Neural progenitor cell (in vitro differentiated cells): ENCODE data around the gene CDHR2. TPM values are rescaled to one million over a fixed set of nuclear protein-coding genes. Genes with fewer than 3 reads are reported as not detected.
A peak's percentile ranks its signal among the peaks of the same experiment; 100 is the strongest.

Source experiments
- DNase-seq: peaks from one replicate; pipeline ENCODE4 v3.0.0-alpha.2; 2016; ENCODE audit warnings: low spot score
- H2AFZ ChIP-seq: fragments of 200-600 bp; sonication (generic); replicated peaks from 2 replicates; pipeline ENCODE4 v1.6.1; 2016; ENCODE audit warnings: antibody characterized with exemption
- H3F3A ChIP-seq: fragments of 200-600 bp; sonication (generic); 2 replicates; pipeline ENCODE4 v1.6.1; 2016; ENCODE audit warnings: antibody characterized with exemption, low read depth
- H3K27ac ChIP-seq: fragments of 200-600 bp; sonication (generic); 2 replicates; pipeline ENCODE4 v1.5.1; 2016; ENCODE audit warnings: mild to moderate bottlenecking
- H3K27me3 ChIP-seq: fragments of 200-600 bp; sonication (generic); 2 replicates; pipeline ENCODE4 v1.6.1; 2016; ENCODE audit warnings: mild to moderate bottlenecking, moderate library complexity
- H3K36me3 ChIP-seq: fragments of 200-600 bp; sonication (generic); 2 replicates; pipeline ENCODE4 v1.5.1; 2016
- H3K4me1 ChIP-seq: fragments of 200-600 bp; sonication (generic); 2 replicates; pipeline ENCODE4 v1.6.1; 2016; ENCODE audit warnings: mixed run types
- H3K4me2 ChIP-seq: fragments of 200-600 bp; sonication (generic); 2 replicates; pipeline ENCODE4 v1.6.1; 2016
- H3K4me3 ChIP-seq: fragments of 200-600 bp; sonication (generic); 2 replicates; pipeline ENCODE4 v1.5.1; 2016
- H3K79me2 ChIP-seq: fragments of 200-600 bp; sonication (generic); 2 replicates; pipeline ENCODE4 v1.6.1; 2016; ENCODE audit warnings: low read depth
- H3K9ac ChIP-seq: fragments of 200-600 bp; sonication (generic); 2 replicates; pipeline ENCODE4 v1.6.1; 2016
- H3K9me3 ChIP-seq: fragments of 200-600 bp; sonication (generic); 2 replicates; pipeline ENCODE4 v1.5.1; 2016; ENCODE audit warnings: low read depth
- H4K20me1 ChIP-seq: fragments of 200-600 bp; sonication (generic); 2 replicates; pipeline ENCODE4 v1.6.1; 2016; ENCODE audit warnings: low read depth
- H3K27ac Mint-ChIP-seq: 3 replicates; pipeline ENCODE4 v1.8.0; 2021; ENCODE audit warnings: mixed read lengths
- H3K27me3 Mint-ChIP-seq: 2 replicates; pipeline ENCODE4 v1.8.0; 2022; ENCODE audit warnings: low read depth, mild to moderate bottlenecking, inconsistent platforms, moderate library complexity, mixed read lengths; ENCODE audit not compliant: insufficient read depth
- H3K36me3 Mint-ChIP-seq: 3 replicates; pipeline ENCODE4 v1.8.0; 2021; ENCODE audit warnings: mixed read lengths
- H3K4me1 Mint-ChIP-seq: 3 replicates; pipeline ENCODE4 v1.8.0; 2021; ENCODE audit warnings: mixed read lengths
- H3K4me3 Mint-ChIP-seq: 3 replicates; pipeline ENCODE4 v1.8.0; 2021; ENCODE audit warnings: mild to moderate bottlenecking, moderate library complexity, mixed read lengths
- H3K9me3 Mint-ChIP-seq: 3 replicates; pipeline ENCODE4 v1.8.0; 2020; ENCODE audit warnings: mixed read lengths
- EZH2 ChIP-seq: fragments of 200-600 bp; sonication (generic); IDR thresholded peaks from 2 replicates; pipeline ENCODE4 v1.6.1; 2017; ENCODE audit warnings: antibody characterized with exemption, mild to moderate bottlenecking, moderate library complexity
- EZH2phosphoT487 ChIP-seq: fragments of 200-600 bp; sonication (generic); IDR thresholded peaks from 2 replicates; pipeline ENCODE4 v1.6.1; 2017; ENCODE audit warnings: antibody characterized with exemption
- total RNA-seq: library from RNA; depleted of rRNA; stranded (reverse); fragments of >200 nt; gene quantifications from 2 replicates; pipeline ENCODE4 v1.2.3, GENCODE V29; 2015; ENCODE audit warnings: low replicate concordance
- TF ChIP-seq, protein P1 (sequence below): fragments of 200-600 bp; sonication (generic); IDR thresholded peaks from 2 replicates; pipeline ENCODE4 v1.5.1; 2017; ENCODE audit warnings: antibody characterized with exemption, mild to moderate bottlenecking

Gene CDHR2
- total RNA-seq, 1 donor from 2014 or later = not detected

DNA sequence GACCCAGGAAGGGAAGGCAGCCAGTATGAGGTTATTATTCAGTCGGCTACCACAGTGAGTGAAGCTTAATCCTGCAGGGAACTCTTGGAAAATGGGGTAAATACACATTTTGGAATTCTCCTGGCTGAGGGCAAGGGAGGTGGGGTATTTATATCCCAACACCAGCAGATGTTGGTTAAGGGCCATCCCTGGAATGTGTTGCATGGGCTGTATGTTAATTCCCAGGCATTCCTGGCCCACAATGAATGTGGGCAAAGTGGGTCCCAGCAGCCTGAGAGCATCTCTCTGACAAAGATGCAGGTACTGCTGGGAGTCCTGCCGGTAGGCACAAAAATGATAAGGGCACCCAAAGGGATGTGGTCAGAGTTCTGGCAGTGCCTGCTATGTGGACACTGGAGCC is 63.7 kb downstream of the CDHR2 start:
- Histone ChIP-seq H3K36me3 (no peaks in the 10 kb centered on the region), H3F3A (peaks cover 7% of the 10 kb centered on the region), H3K27me3 (peaks cover 68% of the 10 kb centered on the region), H2AFZ (no peak overlapping the region), H3K9ac (no peak overlapping the region), H3K4me2 (no peak overlapping the region), H3K9me3 (no peaks in the 10 kb centered on the region), H3K4me1 (no peaks in the 10 kb centered on the region), H4K20me1 (peaks cover 21% of the 10 kb centered on the region), H3K79me2 (no peaks in the 10 kb centered on the region), H3K4me3 (no peak overlapping the region), H3K27ac (no peak overlapping the region)
- Mint-ChIP-seq H3K4me1 (peaks cover 30% of the 10 kb centered on the region), H3K4me3 (no peak overlapping the region), H3K27me3 (peaks cover 37% of the 10 kb centered on the region), H3K27ac (no peak overlapping the region), H3K9me3 (no peaks in the 10 kb centered on the region), H3K36me3 (no peaks in the 10 kb centered on the region)
- TF ChIP-seq EZH2 (no peak), EZH2phosphoT487 (no peak)
- TF ChIP-seq, protein P1, sequence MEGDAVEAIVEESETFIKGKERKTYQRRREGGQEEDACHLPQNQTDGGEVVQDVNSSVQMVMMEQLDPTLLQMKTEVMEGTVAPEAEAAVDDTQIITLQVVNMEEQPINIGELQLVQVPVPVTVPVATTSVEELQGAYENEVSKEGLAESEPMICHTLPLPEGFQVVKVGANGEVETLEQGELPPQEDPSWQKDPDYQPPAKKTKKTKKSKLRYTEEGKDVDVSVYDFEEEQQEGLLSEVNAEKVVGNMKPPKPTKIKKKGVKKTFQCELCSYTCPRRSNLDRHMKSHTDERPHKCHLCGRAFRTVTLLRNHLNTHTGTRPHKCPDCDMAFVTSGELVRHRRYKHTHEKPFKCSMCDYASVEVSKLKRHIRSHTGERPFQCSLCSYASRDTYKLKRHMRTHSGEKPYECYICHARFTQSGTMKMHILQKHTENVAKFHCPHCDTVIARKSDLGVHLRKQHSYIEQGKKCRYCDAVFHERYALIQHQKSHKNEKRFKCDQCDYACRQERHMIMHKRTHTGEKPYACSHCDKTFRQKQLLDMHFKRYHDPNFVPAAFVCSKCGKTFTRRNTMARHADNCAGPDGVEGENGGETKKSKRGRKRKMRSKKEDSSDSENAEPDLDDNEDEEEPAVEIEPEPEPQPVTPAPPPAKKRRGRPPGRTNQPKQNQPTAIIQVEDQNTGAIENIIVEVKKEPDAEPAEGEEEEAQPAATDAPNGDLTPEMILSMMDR = no peak
- no peak for DNase-seq

DNA sequence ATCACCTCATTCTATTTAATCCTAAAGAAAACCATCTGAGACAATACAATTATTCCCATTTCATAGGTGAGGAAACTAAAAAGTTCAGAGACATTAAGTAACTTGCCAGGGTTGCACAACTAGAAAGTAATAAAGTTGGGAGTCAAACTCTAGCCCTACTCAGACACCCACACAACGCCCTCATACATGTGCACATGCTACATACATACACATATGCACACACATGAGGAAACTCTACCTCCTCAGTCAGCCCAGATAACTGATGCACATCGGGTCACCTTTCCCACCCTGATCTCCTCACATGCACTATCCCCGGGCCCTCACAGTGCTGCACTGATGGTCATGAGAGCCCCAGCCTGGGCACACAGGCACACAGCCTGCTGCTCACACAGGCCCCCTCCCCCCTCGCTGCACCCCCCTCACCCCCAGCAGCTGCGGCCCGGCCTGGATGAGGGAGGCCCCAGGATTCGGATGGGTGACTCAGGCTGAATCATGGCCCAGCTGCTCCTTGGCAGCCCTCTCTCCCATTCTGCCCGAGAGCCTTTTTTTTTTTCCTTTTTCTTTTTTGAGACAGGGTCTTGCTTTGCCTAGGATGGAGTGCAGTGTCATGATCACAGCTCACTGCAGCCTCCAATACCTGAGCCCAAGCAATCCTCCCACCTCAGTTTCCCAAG is 65.8 kb downstream of the CDHR2 start:
- Histone ChIP-seq H3K27me3 (peaks cover 78% of the 10 kb centered on the region), H3K27ac (no peak overlapping the region), H2AFZ (no peak overlapping the region), H3F3A (peaks cover 10% of the 10 kb centered on the region), H3K79me2 (no peaks in the 10 kb centered on the region), H3K4me3 (no peak overlapping the region), H3K9me3 (no peaks in the 10 kb centered on the region), H3K36me3 (no peaks in the 10 kb centered on the region), H3K4me2 (no peak overlapping the region), H3K9ac (no peak overlapping the region), H3K4me1 (peaks cover 5% of the 10 kb centered on the region), H4K20me1 (peaks cover 23% of the 10 kb centered on the region)
- Mint-ChIP-seq H3K4me3 (no peak overlapping the region), H3K36me3 (no peaks in the 10 kb centered on the region), H3K9me3 (no peaks in the 10 kb centered on the region), H3K27me3 (peaks cover 42% of the 10 kb centered on the region), H3K27ac (no peak overlapping the region), H3K4me1 (peaks cover 23% of the 10 kb centered on the region)
- no peak for DNase-seq
- TF ChIP-seq EZH2 = no peak
- no peak for TF ChIP-seq EZH2phosphoT487
- TF ChIP-seq, protein P1 = no peak

DNA sequence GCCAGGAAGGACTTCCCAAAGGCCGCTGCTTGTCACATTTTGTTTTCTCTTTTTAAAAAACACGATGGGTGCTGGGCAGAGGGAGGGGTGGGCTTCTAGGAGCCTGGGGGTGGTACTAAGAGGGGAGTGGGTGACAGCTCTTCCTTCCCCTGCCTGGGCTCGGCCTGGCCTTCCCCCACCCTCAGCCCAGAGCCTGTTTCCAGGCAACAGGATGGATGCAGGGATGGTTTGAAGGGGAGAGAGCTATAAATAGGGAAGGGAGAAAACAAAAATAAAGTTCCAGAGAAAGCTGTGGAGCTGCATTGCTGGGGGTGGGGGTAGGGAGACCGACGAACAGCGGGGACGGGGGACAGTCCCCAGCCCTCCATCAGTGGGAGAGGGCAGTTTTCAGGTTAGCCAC is 67.4 kb downstream of the CDHR2 start:
- Histone ChIP-seq H4K20me1 (peaks cover 16% of the 10 kb centered on the region), H3K4me3 (no peak overlapping the region), H3K27me3 (peaks cover 79% of the 10 kb centered on the region), H3K27ac (no peak overlapping the region), H3K9me3 (no peaks in the 10 kb centered on the region), H3F3A (peaks cover 14% of the 10 kb centered on the region), H3K9ac (no peak overlapping the region), H3K4me1 (peaks cover 8% of the 10 kb centered on the region), H3K79me2 (no peaks in the 10 kb centered on the region), H2AFZ (no peak overlapping the region), H3K36me3 (no peaks in the 10 kb centered on the region), H3K4me2 (no peak overlapping the region)
- H3K27ac Mint-ChIP-seq = peak overlapping the region; percentile 29
- H3K27me3 Mint-ChIP-seq = peaks cover 55% of the 10 kb centered on the region
- H3K4me3 Mint-ChIP-seq = no peak overlapping the region
- H3K9me3 Mint-ChIP-seq = no peaks in the 10 kb centered on the region
- no peaks in the 10 kb centered on the region for H3K36me3 Mint-ChIP-seq
- H3K4me1 Mint-ChIP-seq = peaks cover 25% of the 10 kb centered on the region
- no peak for DNase-seq
- no peak for TF ChIP-seq EZH2
- no peak for TF ChIP-seq EZH2phosphoT487
- TF ChIP-seq, protein P1 = no peak
